Embryonic facial prominence (tissue), 1 donor: ENCODE measurements around the gene HSF4.

Experiments
- DNase-seq: peaks from one replicate; pipeline ENCODE4 v3.0.0-alpha.2; 2016; ENCODE audit errors: extremely low spot score

Gene HSF4

GRCh38 chr16:67200491-67200890, 35.9 kb downstream of the HSF4 start:
- no peak for DNase-seq

- DNase-seq: no peak
Observed at GRCh38 chr16:67201411-67202345, 37.1 kb downstream of the HSF4 start.

- no peak for DNase-seq
Observed at GRCh38 chr16:67202426-67202825, 37.9 kb downstream of the HSF4 start.

- DNase-seq: no peak
Observed at GRCh38 chr16:67202956-67203493, 38.5 kb downstream of the HSF4 start.

GRCh38 chr16:67204076-67204475, 39.5 kb downstream of the HSF4 start:
- DNase-seq: no peak

- DNase-seq: no peak
Observed at GRCh38 chr16:67206129-67206837, 41.7 kb downstream of the HSF4 start.

- DNase-seq: no peak
Observed at GRCh38 chr16:67206838-67207248, 42.3 kb downstream of the HSF4 start.

- DNase-seq: no peak
Observed at GRCh38 chr16:67207249-67208091, 42.9 kb downstream of the HSF4 start.

GRCh38 chr16:67208154-67208896, 43.8 kb downstream of the HSF4 start:
- no peak for DNase-seq

- no peak for DNase-seq
Observed at GRCh38 chr16:67209565-67209964, 45.0 kb downstream of the HSF4 start.

GRCh38 chr16:67210069-67210937, 45.8 kb downstream of the HSF4 start:
- DNase-seq: no peak

- no peak for DNase-seq
Observed at GRCh38 chr16:67211674-67212073, 47.1 kb downstream of the HSF4 start.

GRCh38 chr16:67212766-67213165, 48.2 kb downstream of the HSF4 start:
- no peak for DNase-seq

GRCh38 chr16:67213197-67214019, 48.9 kb downstream of the HSF4 start:
- no peak for DNase-seq

- no peak for DNase-seq
Observed at GRCh38 chr16:67215706-67216105, 51.2 kb downstream of the HSF4 start.

GRCh38 chr16:67216612-67217490, 52.3 kb downstream of the HSF4 start:
- DNase-seq: no peak
